Neutrophil (primary cell): ENCODE measurements around the gene SLC12A2.
A peak's percentile ranks its signal among the peaks of the same experiment; 100 is the strongest.

Experiments
- H3K27ac ChIP-seq: fragments of 200-600 bp; sonication (generic); 2 replicates; pipeline ENCODE4 v1.5.1; 2016; ENCODE audit warnings: mild to moderate bottlenecking, moderate library complexity
- H3K27me3 ChIP-seq: fragments of 200-600 bp; sonication (generic); 2 replicates; pipeline ENCODE4 v1.6.0; 2016; ENCODE audit warnings: mild to moderate bottlenecking
- H3K36me3 ChIP-seq: fragments of 200-600 bp; sonication (generic); 2 replicates; pipeline ENCODE4 v1.5.1; 2017
- H3K4me1 ChIP-seq, 2 experiments: fragments of 200-600 bp in 1 of 2; sonication (generic) in 1 of 2; 1 replicate in 1 of 2; 2 replicates in 1 of 2; pipeline versions ENCODE4 v1.5.1 to v1.6.1; 2013 to 2016; ENCODE audit warnings: low read depth in 1 of 2, low read length in 1 of 2, mild to moderate bottlenecking in 1 of 2, moderate library complexity in 1 of 2; ENCODE audit not compliant: control insufficient read depth in 1 of 2, insufficient read depth in 1 of 2
- H3K4me3 ChIP-seq, 2 experiments: fragments of 200-600 bp in 1 of 2; sonication (generic) in 1 of 2; 1 replicate in 1 of 2; 2 replicates in 1 of 2; pipeline ENCODE4 v1.5.1; 2013 to 2016; ENCODE audit warnings: low read depth in 1 of 2, low read length in 1 of 2, mild to moderate bottlenecking in 1 of 2, moderate library complexity in 1 of 2
- H3K9me3 ChIP-seq: fragments of 200-600 bp; sonication (generic); 2 replicates; pipeline ENCODE4 v1.5.1; 2016
- TF ChIP-seq, protein P1 (sequence below): fragments of 200-600 bp; sonication (generic); IDR thresholded peaks from 2 replicates; pipeline ENCODE4 v1.5.1; 2016; ENCODE audit warnings: antibody characterized with exemption

SLC12A2 gene

GRCh38 chr5:128084228-128085167, 932 bp downstream of the SLC12A2 start:
- peaks cover 41 to 44% of the 10 kb centered on the region in 2 experiments for H3K4me1 ChIP-seq
- H3K27me3 ChIP-seq: peaks cover 9% of the 10 kb centered on the region
- H3K9me3 ChIP-seq: no peaks in the 10 kb centered on the region
- H3K36me3 ChIP-seq: no peaks in the 10 kb centered on the region
- H3K27ac ChIP-seq: peak overlapping the region; percentile 93
- TF ChIP-seq, protein P1, sequence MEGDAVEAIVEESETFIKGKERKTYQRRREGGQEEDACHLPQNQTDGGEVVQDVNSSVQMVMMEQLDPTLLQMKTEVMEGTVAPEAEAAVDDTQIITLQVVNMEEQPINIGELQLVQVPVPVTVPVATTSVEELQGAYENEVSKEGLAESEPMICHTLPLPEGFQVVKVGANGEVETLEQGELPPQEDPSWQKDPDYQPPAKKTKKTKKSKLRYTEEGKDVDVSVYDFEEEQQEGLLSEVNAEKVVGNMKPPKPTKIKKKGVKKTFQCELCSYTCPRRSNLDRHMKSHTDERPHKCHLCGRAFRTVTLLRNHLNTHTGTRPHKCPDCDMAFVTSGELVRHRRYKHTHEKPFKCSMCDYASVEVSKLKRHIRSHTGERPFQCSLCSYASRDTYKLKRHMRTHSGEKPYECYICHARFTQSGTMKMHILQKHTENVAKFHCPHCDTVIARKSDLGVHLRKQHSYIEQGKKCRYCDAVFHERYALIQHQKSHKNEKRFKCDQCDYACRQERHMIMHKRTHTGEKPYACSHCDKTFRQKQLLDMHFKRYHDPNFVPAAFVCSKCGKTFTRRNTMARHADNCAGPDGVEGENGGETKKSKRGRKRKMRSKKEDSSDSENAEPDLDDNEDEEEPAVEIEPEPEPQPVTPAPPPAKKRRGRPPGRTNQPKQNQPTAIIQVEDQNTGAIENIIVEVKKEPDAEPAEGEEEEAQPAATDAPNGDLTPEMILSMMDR: no peak
- peak overlapping the region; percentile 81 to 91 for H3K4me3 ChIP-seq

DNA sequence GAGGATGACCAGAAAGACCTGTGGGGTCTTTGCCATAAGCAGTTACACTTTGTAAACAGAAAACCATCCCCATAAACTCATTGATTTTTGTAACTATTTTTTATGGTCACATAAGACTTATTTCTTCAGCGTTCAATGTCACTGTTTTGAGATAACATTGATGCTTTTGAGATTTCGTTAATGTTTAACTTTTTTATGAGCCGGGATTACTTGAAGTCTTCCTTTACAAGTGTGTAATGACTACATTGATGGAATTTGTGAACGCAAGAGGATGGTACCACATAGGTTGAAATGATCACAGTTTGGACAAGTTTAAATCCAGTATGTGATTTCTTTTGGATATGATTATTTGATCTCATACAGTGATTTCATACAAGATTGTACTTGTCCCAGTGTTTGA, 1.8 kb downstream of the SLC12A2 start:
- H3K27ac ChIP-seq: no peak overlapping the region

DNA sequence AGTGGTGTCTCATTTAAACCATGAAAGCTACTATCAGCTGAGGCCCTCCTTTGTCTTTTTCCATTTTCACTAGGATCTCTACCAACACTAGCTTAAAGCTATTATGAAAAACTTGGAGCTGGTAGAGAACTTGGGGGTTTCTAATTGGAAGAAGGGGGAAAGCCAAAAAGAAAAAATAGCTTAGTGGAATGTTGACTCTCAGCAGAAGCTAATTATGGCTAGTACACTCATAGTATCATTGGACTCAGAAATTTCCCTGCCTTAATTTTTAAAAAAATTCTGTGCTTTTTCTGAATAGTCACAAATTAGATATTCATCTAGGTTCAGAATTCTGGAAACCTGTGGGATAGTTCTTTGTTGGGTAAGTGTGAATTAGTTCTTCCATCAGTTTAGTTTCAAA, 8.0 kb downstream of the SLC12A2 start:
- H3K4me1 ChIP-seq: no peaks in the 10 kb centered on the region
- TF ChIP-seq, protein P1: no peak
- peaks cover 1% of the 10 kb centered on the region for H3K9me3 ChIP-seq
- H3K4me3 ChIP-seq: no peak overlapping the region
- no peaks in the 10 kb centered on the region for H3K27me3 ChIP-seq
- H3K27ac ChIP-seq: no peak overlapping the region
- no peaks in the 10 kb centered on the region for H3K36me3 ChIP-seq

More for the DNA sequence above, 1.8 kb downstream of the SLC12A2 start:
- Histone ChIP-seq H3K4me3 (no peak overlapping the region), H3K27me3 (peaks cover 9% of the 10 kb centered on the region), H3K36me3 (no peaks in the 10 kb centered on the region), H3K9me3 (no peaks in the 10 kb centered on the region), H3K4me1 (peaks cover 32 to 35% of the 10 kb centered on the region in 2 experiments)
- TF ChIP-seq, protein P1: no peak

DNA sequence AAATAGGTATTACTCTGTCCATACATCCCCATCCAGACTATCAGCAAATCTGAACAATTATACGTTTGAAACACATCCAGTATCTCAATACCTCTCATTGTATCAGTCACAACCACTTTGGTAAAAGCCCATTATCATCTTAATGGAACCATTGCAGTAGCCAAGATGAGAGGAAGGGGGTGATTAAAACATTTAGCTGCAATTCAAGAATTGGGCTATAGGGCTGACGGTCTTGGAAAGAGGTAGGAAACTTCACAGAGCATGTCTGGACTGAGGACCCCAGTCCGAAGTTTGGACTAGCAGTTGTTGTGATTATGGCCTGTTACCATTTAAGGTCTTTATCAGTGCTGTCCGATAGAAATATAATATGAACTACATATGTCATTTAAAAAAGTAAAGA, 8.6 kb downstream of the SLC12A2 start:
- Histone ChIP-seq H3K9me3 (peaks cover 7% of the 10 kb centered on the region), H3K27me3 (no peaks in the 10 kb centered on the region), H3K4me1 (no peaks in the 10 kb centered on the region), H3K27ac (no peak overlapping the region), H3K4me3 (no peak overlapping the region), H3K36me3 (no peaks in the 10 kb centered on the region)
- TF ChIP-seq, protein P1: no peak

- Histone ChIP-seq H3K36me3 (no peaks in the 10 kb centered on the region), H3K9me3 (peaks cover 10% of the 10 kb centered on the region), H3K27me3 (no peaks in the 10 kb centered on the region), H3K27ac (no peak overlapping the region), H3K4me1 (no peaks in the 10 kb centered on the region), H3K4me3 (no peak overlapping the region)
- TF ChIP-seq, protein P1: no peak
These were observed 9.8 kb downstream of the SLC12A2 start for GRCh38 chr5:128093368-128093767.
